Mesendoderm (in vitro differentiated cells): ENCODE data around the gene AGBL1.

Source experiments
- DNase-seq: peaks from one replicate; pipeline ENCODE4 v3.0.0; 2013
- H2AK5ac ChIP-seq: 2 replicates; pipeline ENCODE4 v1.6.1; 2013; ENCODE audit warnings: low read length, inconsistent platforms
- H2BK120ac ChIP-seq: 2 replicates; pipeline ENCODE4 v1.6.1; 2013; ENCODE audit warnings: low read depth, mild to moderate bottlenecking, low read length, moderate library complexity, mixed read lengths
- H2BK15ac ChIP-seq: replicated peaks from 2 replicates; pipeline ENCODE4 v1.6.1; 2013; ENCODE audit warnings: low read depth, mild to moderate bottlenecking, moderate library complexity
- H2BK5ac ChIP-seq: 2 replicates; pipeline ENCODE4 v1.6.1; 2013; ENCODE audit warnings: low read length, inconsistent platforms
- H3K18ac ChIP-seq: 2 replicates; pipeline ENCODE4 v1.6.1; 2013; ENCODE audit warnings: mild to moderate bottlenecking, low read length, mixed read lengths
- H3K23ac ChIP-seq: one replicate; pipeline ENCODE4 v1.6.1; 2013; ENCODE audit warnings: low read length
- H3K27ac ChIP-seq: 2 replicates; pipeline ENCODE4 v1.5.1; 2013; ENCODE audit warnings: low read depth, mild to moderate bottlenecking, inconsistent platforms, low read length, moderate library complexity
- H3K27me3 ChIP-seq: 2 replicates; pipeline ENCODE4 v1.6.1; 2013; ENCODE audit warnings: low read length, control low read depth, mild to moderate bottlenecking, inconsistent platforms; ENCODE audit not compliant: insufficient read depth, poor library complexity
- H3K36me3 ChIP-seq: 2 replicates; pipeline ENCODE4 v1.6.1; 2013; ENCODE audit warnings: low read length, inconsistent platforms; ENCODE audit not compliant: control insufficient read depth, insufficient read depth
- H3K4ac ChIP-seq: one replicate; pipeline ENCODE4 v1.6.1; 2013; ENCODE audit warnings: low read depth, mild to moderate bottlenecking, low read length, moderate library complexity
- H3K4me1 ChIP-seq: 2 replicates; pipeline ENCODE4 v1.6.1; 2013; ENCODE audit warnings: low read depth, low read length, inconsistent platforms; ENCODE audit not compliant: control insufficient read depth
- H3K4me2 ChIP-seq: 2 replicates; pipeline ENCODE4 v1.6.1; 2013; ENCODE audit warnings: low read length
- H3K4me3 ChIP-seq: 2 replicates; pipeline ENCODE4 v1.5.1; 2013; ENCODE audit warnings: mild to moderate bottlenecking, low read length
- H3K56ac ChIP-seq: one replicate; pipeline ENCODE4 v1.6.1; 2013; ENCODE audit warnings: low read length
- H3K79me1 ChIP-seq: 2 replicates; pipeline ENCODE4 v1.6.1; 2013; ENCODE audit warnings: low read length, inconsistent platforms
- H3K79me2 ChIP-seq: 2 replicates; pipeline ENCODE4 v1.6.1; 2013; ENCODE audit warnings: mild to moderate bottlenecking, low read length; ENCODE audit not compliant: control insufficient read depth, insufficient read depth
- H3K9ac ChIP-seq: 2 replicates; pipeline ENCODE4 v1.6.1; 2013; ENCODE audit warnings: low read length, inconsistent platforms
- H4K5ac ChIP-seq: one replicate; pipeline ENCODE4 v1.6.1; 2013; ENCODE audit warnings: low read length
- H4K8ac ChIP-seq: one replicate; pipeline ENCODE4 v1.6.1; 2013; ENCODE audit warnings: low read depth, mild to moderate bottlenecking, control low read depth, low read length, moderate library complexity
- WGBS: extraction: QIAGEN DNeasy Blood & Tissue Kit; methylation state at CpG from one replicate; pipeline ENCODE4 v1.1.7; 2013; ENCODE audit warnings: low lambda C conversion rate, missing lambda C conversion rate; ENCODE audit not compliant: insufficient coverage; ENCODE audit errors: extremely low coverage; 5-methylcytosine and 5-hydroxymethylcytosine counted together

The AGBL1 gene

GRCh38 chr15:86157606-86158293 is 78.1 kb downstream of the AGBL1 start:
- Histone ChIP-seq H4K5ac (no peak overlapping the region), H3K79me2 (no peaks in the 10 kb centered on the region), H3K18ac (no peak overlapping the region), H3K36me3 (no peaks in the 10 kb centered on the region), H3K4ac (no peak overlapping the region), H3K27ac (no peak overlapping the region), H3K79me1 (no peaks in the 10 kb centered on the region), H2BK120ac (no peak overlapping the region), H3K4me1 (no peaks in the 10 kb centered on the region), H3K27me3 (no peaks in the 10 kb centered on the region), H3K9ac (no peak overlapping the region), H3K4me3 (no peak overlapping the region), H3K56ac (no peak overlapping the region), H3K4me2 (no peak overlapping the region), H2BK5ac (no peak overlapping the region), H2AK5ac (no peak overlapping the region), H3K23ac (no peak overlapping the region), H2BK15ac (no peak overlapping the region), H4K8ac (no peak overlapping the region)
- no peak for DNase-seq
- WGBS: no CpG with 5 or more reads among the region's 6 CpGs

DNA sequence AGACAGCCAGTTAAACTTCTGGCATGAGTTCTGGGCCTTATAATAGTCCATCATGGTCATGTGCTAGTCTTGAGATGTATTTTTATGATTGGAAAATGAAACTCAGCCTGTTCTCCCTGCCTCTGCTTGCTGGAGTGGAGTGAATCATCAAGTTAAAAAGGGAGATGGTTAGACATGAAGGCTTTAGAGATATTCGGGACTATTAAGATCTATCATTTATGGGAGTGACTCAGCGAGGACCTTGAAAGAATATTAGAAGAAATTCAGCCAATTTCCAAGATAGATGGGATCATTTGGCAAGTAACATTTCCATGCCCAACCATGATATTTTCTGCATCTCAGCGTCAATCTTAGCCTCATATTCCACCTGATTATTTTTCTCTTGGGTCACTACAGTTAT is 79.8 kb downstream of the AGBL1 start:
- Histone ChIP-seq H3K4ac (no peak overlapping the region), H3K4me1 (no peaks in the 10 kb centered on the region), H3K18ac (no peak overlapping the region), H3K79me1 (no peaks in the 10 kb centered on the region), H3K56ac (no peak overlapping the region), H3K36me3 (no peaks in the 10 kb centered on the region), H4K5ac (no peak overlapping the region), H3K23ac (no peak overlapping the region), H2BK15ac (no peak overlapping the region), H3K79me2 (no peaks in the 10 kb centered on the region), H3K4me2 (no peak overlapping the region), H3K9ac (no peak overlapping the region), H4K8ac (no peak overlapping the region), H2BK120ac (no peak overlapping the region), H2AK5ac (no peak overlapping the region), H3K27me3 (no peaks in the 10 kb centered on the region), H3K4me3 (no peak overlapping the region), H3K27ac (no peak overlapping the region), H2BK5ac (no peak overlapping the region)
- no CpG with 5 or more reads among the region's 3 CpGs for WGBS
- DNase-seq: no peak

- no peaks in the 10 kb centered on the region for H3K36me3 ChIP-seq
- no peak overlapping the region for H3K27ac ChIP-seq
- H2BK120ac ChIP-seq: peak overlapping the region; percentile 39
- H3K4me3 ChIP-seq: no peak overlapping the region
- H2BK5ac ChIP-seq: no peak overlapping the region
- no peak overlapping the region for H3K56ac ChIP-seq
- no peaks in the 10 kb centered on the region for H3K4me1 ChIP-seq
- no peaks in the 10 kb centered on the region for H3K79me2 ChIP-seq
- H4K8ac ChIP-seq: no peak overlapping the region
- H2BK15ac ChIP-seq: no peak overlapping the region
- no CpG with 5 or more reads among the region's 5 CpGs for WGBS
- H3K23ac ChIP-seq: no peak overlapping the region
- H3K9ac ChIP-seq: no peak overlapping the region
- H3K27me3 ChIP-seq: no peaks in the 10 kb centered on the region
- H2AK5ac ChIP-seq: no peak overlapping the region
- no peaks in the 10 kb centered on the region for H3K79me1 ChIP-seq
- no peak overlapping the region for H3K4ac ChIP-seq
- H3K4me2 ChIP-seq: no peak overlapping the region
- no peak for DNase-seq
- H3K18ac ChIP-seq: no peak overlapping the region
- H4K5ac ChIP-seq: no peak overlapping the region
These were observed 81.6 kb downstream of the AGBL1 start for GRCh38 chr15:86161250-86161649.

GRCh38 chr15:86162172-86162591 is 82.5 kb downstream of the AGBL1 start:
- WGBS: no CpG with 5 or more reads among the region's 2 CpGs
- H3K27ac ChIP-seq: no peak overlapping the region
- no peak overlapping the region for H3K4ac ChIP-seq

DNA sequence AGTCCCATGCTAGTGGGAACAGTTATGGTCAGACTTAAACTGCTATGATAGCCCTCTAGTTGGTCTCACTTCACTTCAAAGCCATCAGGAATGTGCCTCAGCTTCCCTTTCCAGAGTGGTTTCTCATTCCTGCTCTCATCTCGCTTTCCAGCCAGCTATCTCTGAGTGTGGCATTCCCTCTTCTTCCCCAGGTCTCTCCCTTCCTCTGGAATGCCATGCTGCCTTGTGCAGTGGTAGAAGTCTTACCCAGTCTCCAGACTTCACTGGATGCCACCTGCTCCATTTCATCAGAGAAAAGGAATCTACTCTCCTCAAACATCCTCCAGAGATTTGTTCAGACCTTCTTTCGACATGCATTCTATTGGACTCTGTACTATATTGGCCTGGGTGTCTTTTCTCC is 83.0 kb downstream of the AGBL1 start:
- H3K4me3 ChIP-seq: no peak overlapping the region
- no peak overlapping the region for H2AK5ac ChIP-seq
- no peaks in the 10 kb centered on the region for H3K79me1 ChIP-seq
- no peak overlapping the region for H2BK15ac ChIP-seq
- no peak for DNase-seq
- H4K8ac ChIP-seq: no peak overlapping the region
- H3K4ac ChIP-seq: no peak overlapping the region
- no peak overlapping the region for H3K23ac ChIP-seq
- no peak overlapping the region for H3K9ac ChIP-seq
- no peak overlapping the region for H3K4me2 ChIP-seq
- no peak overlapping the region for H4K5ac ChIP-seq
- no peak overlapping the region for H3K27ac ChIP-seq
- no peaks in the 10 kb centered on the region for H3K79me2 ChIP-seq
- no peaks in the 10 kb centered on the region for H3K4me1 ChIP-seq
- no peaks in the 10 kb centered on the region for H3K27me3 ChIP-seq
- H3K18ac ChIP-seq: no peak overlapping the region
- H2BK120ac ChIP-seq: no peak overlapping the region
- no peaks in the 10 kb centered on the region for H3K36me3 ChIP-seq
- no CpG with 5 or more reads among the region's 2 CpGs for WGBS
- H3K56ac ChIP-seq: no peak overlapping the region
- no peak overlapping the region for H2BK5ac ChIP-seq

More at GRCh38 chr15:86162172-86162591, 82.5 kb downstream of the AGBL1 start:
- Histone ChIP-seq H3K56ac (no peak overlapping the region), H4K8ac (no peak overlapping the region), H3K18ac (no peak overlapping the region), H2BK15ac (no peak overlapping the region), H2AK5ac (no peak overlapping the region), H3K23ac (no peak overlapping the region), H3K9ac (no peak overlapping the region), H2BK120ac (no peak overlapping the region), H3K79me1 (no peaks in the 10 kb centered on the region), H3K4me2 (no peak overlapping the region), H3K79me2 (no peaks in the 10 kb centered on the region), H2BK5ac (no peak overlapping the region), H4K5ac (no peak overlapping the region), H3K4me1 (no peaks in the 10 kb centered on the region), H3K27me3 (no peaks in the 10 kb centered on the region), H3K4me3 (no peak overlapping the region), H3K36me3 (no peaks in the 10 kb centered on the region)
- no peak for DNase-seq

- Histone ChIP-seq H3K4me3 (no peak overlapping the region), H4K5ac (no peak overlapping the region), H3K79me1 (no peaks in the 10 kb centered on the region), H3K27me3 (no peaks in the 10 kb centered on the region), H3K4me1 (no peaks in the 10 kb centered on the region), H3K18ac (no peak overlapping the region), H2BK120ac (no peak overlapping the region), H2BK15ac (no peak overlapping the region), H3K56ac (no peak overlapping the region), H3K4me2 (no peak overlapping the region), H3K23ac (no peak overlapping the region), H3K79me2 (no peaks in the 10 kb centered on the region), H4K8ac (no peak overlapping the region), H2BK5ac (no peak overlapping the region), H3K36me3 (no peaks in the 10 kb centered on the region), H3K4ac (no peak overlapping the region), H2AK5ac (no peak overlapping the region), H3K27ac (no peak overlapping the region), H3K9ac (no peak overlapping the region)
- WGBS: no CpG with 5 or more reads among the region's 2 CpGs
- no peak for DNase-seq
These were observed 84.1 kb downstream of the AGBL1 start for GRCh38 chr15:86163816-86164215.
